ENCODE measurements around the gene NPY5R.

DNA sequence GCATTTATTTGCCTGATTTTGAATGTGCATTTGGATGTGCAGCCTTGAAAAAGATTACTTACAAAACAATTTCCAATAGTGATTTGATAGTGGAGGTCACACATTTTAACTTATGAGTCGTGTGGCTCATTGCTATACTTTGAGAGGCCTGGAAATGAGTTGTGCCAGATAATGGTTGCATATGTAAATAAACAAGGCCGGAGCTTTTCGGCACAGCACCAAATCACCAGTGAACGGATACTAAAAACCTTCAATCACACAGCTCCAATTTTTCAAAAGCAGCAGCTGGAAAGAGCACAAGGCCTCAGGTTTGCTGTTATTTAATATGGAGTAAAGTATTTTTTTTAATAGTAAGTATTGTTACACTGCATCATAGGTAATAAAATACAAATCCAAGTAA lies 57.2 kb downstream of the NPY5R start:
- TF ChIP-seq, protein P1, sequence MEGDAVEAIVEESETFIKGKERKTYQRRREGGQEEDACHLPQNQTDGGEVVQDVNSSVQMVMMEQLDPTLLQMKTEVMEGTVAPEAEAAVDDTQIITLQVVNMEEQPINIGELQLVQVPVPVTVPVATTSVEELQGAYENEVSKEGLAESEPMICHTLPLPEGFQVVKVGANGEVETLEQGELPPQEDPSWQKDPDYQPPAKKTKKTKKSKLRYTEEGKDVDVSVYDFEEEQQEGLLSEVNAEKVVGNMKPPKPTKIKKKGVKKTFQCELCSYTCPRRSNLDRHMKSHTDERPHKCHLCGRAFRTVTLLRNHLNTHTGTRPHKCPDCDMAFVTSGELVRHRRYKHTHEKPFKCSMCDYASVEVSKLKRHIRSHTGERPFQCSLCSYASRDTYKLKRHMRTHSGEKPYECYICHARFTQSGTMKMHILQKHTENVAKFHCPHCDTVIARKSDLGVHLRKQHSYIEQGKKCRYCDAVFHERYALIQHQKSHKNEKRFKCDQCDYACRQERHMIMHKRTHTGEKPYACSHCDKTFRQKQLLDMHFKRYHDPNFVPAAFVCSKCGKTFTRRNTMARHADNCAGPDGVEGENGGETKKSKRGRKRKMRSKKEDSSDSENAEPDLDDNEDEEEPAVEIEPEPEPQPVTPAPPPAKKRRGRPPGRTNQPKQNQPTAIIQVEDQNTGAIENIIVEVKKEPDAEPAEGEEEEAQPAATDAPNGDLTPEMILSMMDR (IDR thresholded peaks at IDR 0.05; ENCODE audit: poor library complexity) = no peak
- TF ChIP-seq EZH2 (IDR thresholded peaks at IDR 0.05; ENCODE audit: borderline replicate concordance) = no peak
- TF ChIP-seq EZH2phosphoT487 (IDR thresholded peaks at IDR 0.05; ENCODE audit: low read depth, severe bottlenecking, unreplicated experiment) = no peak
